IMR-90 (cell line): ENCODE data around the gene CCDC180. TPM values are rescaled to one million over a fixed set of nuclear protein-coding genes. Genes with fewer than 3 reads are reported as not detected.

Source experiments
- ATAC-seq: fragments of 200-7000 bp; cut with Tn5 transposase; 2 replicates; pipeline ENCODE4 v1.9.1; 2020; ENCODE audit warnings: low read depth, mild to moderate bottlenecking, moderate library complexity
- BruUV-seq: library from RNA; stranded (reverse); fragments of 400-500 nt; replicated peaks from 2 replicates; lab custom pipeline; 2021; lab: Mats Ljungman, UMichigan
- CTCF ChIA-PET: fragments of 300-600 bp; formaldehyde crosslinking; extraction: SDS; loops from one replicate; lab custom pipeline; 2021; ENCODE audit warnings: antibody characterized with exemption; lab: Yijun Ruan, JAX
- POLR2A ChIA-PET: fragments of 300-600 bp; sonication (Branson Sonifier 250); formaldehyde crosslinking; loops from one replicate; lab custom pipeline; 2022; ENCODE audit warnings: antibody characterized with exemption; ENCODE audit not compliant: unreplicated experiment; lab: Charles Lee
- DNase-seq: peaks from one replicate; pipeline ENCODE4 v3.0.0; 2013
- H2AFZ ChIP-seq: replicated peaks from 2 replicates; pipeline ENCODE3; 2013; ENCODE audit warnings: low read length, mild to moderate bottlenecking; ENCODE audit not compliant: poor library complexity
- H2AK5ac ChIP-seq: 2 replicates; pipeline ENCODE4 v1.6.1; 2013; ENCODE audit warnings: low read depth, low read length, inconsistent platforms
- H2AK9ac ChIP-seq: replicated peaks from 2 replicates; pipeline ENCODE3; 2013; ENCODE audit warnings: mild to moderate bottlenecking, low read depth, low read length, moderate library complexity; ENCODE audit not compliant: poor library complexity
- H2BK120ac ChIP-seq: 2 replicates; pipeline ENCODE4 v1.6.1; 2013; ENCODE audit warnings: low read depth, low read length, inconsistent platforms
- H2BK15ac ChIP-seq: 3 replicates; pipeline ENCODE4 v1.6.1; 2013; ENCODE audit warnings: low read depth, low read length, inconsistent platforms
- H2BK20ac ChIP-seq: 2 replicates; pipeline ENCODE4 v1.6.1; 2013; ENCODE audit warnings: low read depth, mild to moderate bottlenecking, inconsistent platforms, low read length, moderate library complexity
- H2BK5ac ChIP-seq: 2 replicates; pipeline ENCODE4 v1.6.1; 2013; ENCODE audit warnings: mild to moderate bottlenecking, low read depth, low read length, inconsistent platforms; ENCODE audit not compliant: poor library complexity, severe bottlenecking
- H3K14ac ChIP-seq: replicated peaks from 2 replicates; pipeline ENCODE4 v1.6.1; 2013; ENCODE audit warnings: low read depth, low read length, inconsistent platforms
- H3K18ac ChIP-seq: 2 replicates; pipeline ENCODE4 v1.6.1; 2013; ENCODE audit warnings: low read depth, low read length, control low read depth
- H3K23ac ChIP-seq: 2 replicates; pipeline ENCODE4 v1.6.1; 2013; ENCODE audit warnings: low read depth, low read length, inconsistent platforms
- H3K27ac ChIP-seq: 2 replicates; pipeline ENCODE4 v1.5.1; 2013; ENCODE audit warnings: mild to moderate bottlenecking, control low read depth, low read length; ENCODE audit not compliant: insufficient read depth
- H3K27me3 ChIP-seq: 2 replicates; pipeline ENCODE4 v1.6.1; 2013; ENCODE audit warnings: low read length; ENCODE audit not compliant: control insufficient read depth, insufficient read depth
- H3K36me3 ChIP-seq: 2 replicates; pipeline ENCODE4 v1.6.1; 2013; ENCODE audit warnings: low read length, mixed read lengths; ENCODE audit not compliant: control insufficient read depth, insufficient read depth
- H3K4ac ChIP-seq: 2 replicates; pipeline ENCODE4 v1.6.1; 2013; ENCODE audit warnings: low read depth, low read length, inconsistent platforms
- H3K4me1 ChIP-seq: 2 replicates; pipeline ENCODE4 v1.6.1; 2013; ENCODE audit warnings: low read length, mixed read lengths; ENCODE audit not compliant: control insufficient read depth, insufficient read depth
- H3K4me2 ChIP-seq: 2 replicates; pipeline ENCODE4 v1.6.1; 2013; ENCODE audit warnings: low read depth, mild to moderate bottlenecking, control low read depth, low read length, moderate library complexity
- H3K4me3 ChIP-seq: 2 replicates; pipeline ENCODE4 v1.5.1; 2013; ENCODE audit warnings: low read depth, mild to moderate bottlenecking, control low read depth, low read length, moderate library complexity; ENCODE audit not compliant: insufficient read depth
- H3K56ac ChIP-seq: 2 replicates; pipeline ENCODE4 v1.6.1; 2013; ENCODE audit warnings: low read length, inconsistent platforms; ENCODE audit not compliant: insufficient read depth; ENCODE audit errors: extremely low read depth
- H3K79me1 ChIP-seq, 2 experiments: 2 replicates each; pipeline ENCODE4 v1.6.1; 2013; ENCODE audit warnings: low read length in 2 of 2, inconsistent platforms in 1 of 2, low read depth in 1 of 2
- H3K9ac ChIP-seq: 2 replicates; pipeline ENCODE4 v1.6.1; 2013; ENCODE audit warnings: low read depth, low read length, control low read depth
- H3K9me1 ChIP-seq: 2 replicates; pipeline ENCODE4 v1.6.1; 2013; ENCODE audit warnings: low read length, inconsistent platforms; ENCODE audit not compliant: insufficient read depth
- H3K9me3 ChIP-seq: 2 replicates; pipeline ENCODE4 v1.6.1; 2013; ENCODE audit warnings: low read length; ENCODE audit not compliant: control insufficient read depth, insufficient read depth
- H4K20me1 ChIP-seq: 2 replicates; pipeline ENCODE4 v1.6.1; 2013; ENCODE audit warnings: low read length, inconsistent platforms; ENCODE audit not compliant: insufficient read depth
- H4K5ac ChIP-seq: 2 replicates; pipeline ENCODE4 v1.6.1; 2013; ENCODE audit warnings: mild to moderate bottlenecking, low read depth, low read length, control low read depth
- H4K8ac ChIP-seq, 2 experiments: 2 replicates each; pipeline ENCODE4 v1.6.1; 2013; ENCODE audit warnings: low read depth in 2 of 2, low read length in 2 of 2, control low read depth in 1 of 2, inconsistent platforms in 1 of 2
- H4K91ac ChIP-seq: 2 replicates; pipeline ENCODE4 v1.6.1; 2013; ENCODE audit warnings: low read depth, low read length, inconsistent platforms; ENCODE audit not compliant: insufficient read depth
- BHLHE40 ChIP-seq: fragments of 150-350 bp; IDR thresholded peaks from 2 replicates; pipeline ENCODE4 v1.6.1; 2016; ENCODE audit warnings: mild to moderate bottlenecking, low read depth, low read length
- MAFK ChIP-seq: IDR thresholded peaks from 2 replicates; pipeline ENCODE4 v1.6.1; 2012; ENCODE audit warnings: low read depth, low read length, improper control_type of control experiment
- MAZ ChIP-seq: IDR thresholded peaks from 2 replicates; pipeline ENCODE4 v1.6.1; 2012; ENCODE audit warnings: low read depth, mild to moderate bottlenecking, low read length, improper control_type of control experiment, moderate library complexity, borderline replicate concordance
- RCOR1 ChIP-seq: IDR thresholded peaks from 2 replicates; pipeline ENCODE4 v1.6.1; 2012; ENCODE audit warnings: mild to moderate bottlenecking, low read length, improper control_type of control experiment; ENCODE audit not compliant: insufficient replicate concordance
- WGBS, 2 experiments: methylation state at CpG; one replicate each; pipeline versions ENCODE4 v1.1.5 to v1.1.7; 2013; ENCODE audit warnings: missing lambda C conversion rate in 2 of 2; ENCODE audit not compliant: insufficient read length in 1 of 2; ENCODE audit errors: extremely low coverage in 2 of 2; 5-methylcytosine and 5-hydroxymethylcytosine counted together
- dilution Hi-C: fragments of 300-500 bp; cut with HindIII; formaldehyde crosslinking; loops from one replicate; pipeline ENCODE4 v1.14.3; 2018; ENCODE audit warnings: low sequenced_read_pairs; ENCODE audit not compliant: unreplicated experiment
- in situ Hi-C: fragments of 300-500 bp; cut with MboI; formaldehyde crosslinking; loops from 3 replicates; pipeline ENCODE4 v1.14.3; 2019; ENCODE audit warnings: low sequenced_read_pairs, inconsistent platforms, mixed read lengths
- intact Hi-C: fragments of 100-400 bp; cut with micrococcal nuclease; formaldehyde crosslinking; loops from 2 replicates; pipeline ENCODE4 v1.10.0; 2022
- polyA plus RNA-seq, 3 experiments: library from polyadenylated mRNA; depleted of rRNA; stranded (reverse); fragments of >200 nt; gene quantifications; 2 replicates each; pipeline ENCODE4 v1.2.3, GENCODE V29; 2012; ENCODE audit warnings: low replicate concordance in 1 of 3
- total RNA-seq: library from RNA; depleted of rRNA; stranded (reverse); fragments of >200 nt; gene quantifications from 2 replicates; pipeline ENCODE4 v1.2.3, GENCODE V29; 2012
- TF ChIP-seq, protein P1 (sequence below): fragments of 150-350 bp; IDR thresholded peaks from 2 replicates; pipeline ENCODE4 v1.6.1; 2016; ENCODE audit warnings: low read depth, mild to moderate bottlenecking, low read length, moderate library complexity, borderline replicate concordance
- TF ChIP-seq, protein P2 (sequence below): conservative IDR thresholded peaks from 2 replicates; pipeline ENCODE4 v1.5.1; 2012; ENCODE audit warnings: mild to moderate bottlenecking, low read depth, low read length, improper control_type of control experiment

The CCDC180 gene
- total and polyA plus RNA-seq, 2 of the 4 experiments (the other 2 are of a cell fraction) = 0.24 to 0.90 TPM

DNA sequence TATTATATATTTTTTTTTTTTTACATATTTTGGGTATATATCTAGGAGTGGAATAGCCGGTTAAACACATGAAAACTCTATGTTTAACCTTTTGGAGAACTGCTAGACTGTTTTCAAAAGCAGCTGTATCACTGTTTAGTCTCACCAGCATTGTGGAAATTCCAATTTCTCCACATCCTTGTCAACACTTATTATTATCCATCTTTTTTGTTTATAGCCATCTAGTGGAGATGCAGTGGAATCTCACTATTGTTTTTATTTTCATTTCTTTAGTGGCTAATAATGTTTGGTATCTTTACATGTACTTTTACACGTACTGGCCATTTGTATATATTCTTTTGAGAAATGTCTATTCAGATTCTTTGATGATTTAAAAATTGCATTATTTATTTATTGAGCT lies 22.7 kb upstream of the CCDC180 start:
- Histone ChIP-seq H2AK5ac (no peak overlapping the region), H3K18ac (no peak overlapping the region), H3K4me2 (no peak overlapping the region), H3K9me1 (no peaks in the 10 kb centered on the region), H3K27me3 (no peaks in the 10 kb centered on the region), H3K56ac (no peak overlapping the region), H3K4ac (no peak overlapping the region), H3K27ac (no peak overlapping the region), H2BK5ac (no peak overlapping the region), H4K91ac (no peak overlapping the region), H3K4me3 (no peak overlapping the region), H3K23ac (no peak overlapping the region), H3K4me1 (no peaks in the 10 kb centered on the region), H3K9me3 (no peaks in the 10 kb centered on the region), H3K36me3 (no peaks in the 10 kb centered on the region; the same call in 1 of the 2 replicates), H4K5ac (no peak overlapping the region), H2BK20ac (no peak overlapping the region), H3K9ac (no peak overlapping the region), H2AK9ac (no peak overlapping the region), H2BK120ac (no peak overlapping the region), H4K8ac (no peak overlapping the region), H3K79me1 (no peaks in the 10 kb centered on the region), H3K14ac (no peak overlapping the region), H2BK15ac (no peak overlapping the region), H4K20me1 (no peaks in the 10 kb centered on the region), H2AFZ (no peak overlapping the region)
- dilution Hi-C loops (no loop called here), intact Hi-C loops (no loop called here), in situ Hi-C loops (no loop called here)
- WGBS, 2 experiments = no CpG with 5 or more reads among the region's 2 CpGs
- DNase-seq = no peak
- ChIA-PET CTCF (no interaction called here), POLR2A (no interaction called here)
- TF ChIP-seq MAFK (no peak), BHLHE40 (no peak), RCOR1 (no peak), MAZ (no peak)
- TF ChIP-seq, protein P1, sequence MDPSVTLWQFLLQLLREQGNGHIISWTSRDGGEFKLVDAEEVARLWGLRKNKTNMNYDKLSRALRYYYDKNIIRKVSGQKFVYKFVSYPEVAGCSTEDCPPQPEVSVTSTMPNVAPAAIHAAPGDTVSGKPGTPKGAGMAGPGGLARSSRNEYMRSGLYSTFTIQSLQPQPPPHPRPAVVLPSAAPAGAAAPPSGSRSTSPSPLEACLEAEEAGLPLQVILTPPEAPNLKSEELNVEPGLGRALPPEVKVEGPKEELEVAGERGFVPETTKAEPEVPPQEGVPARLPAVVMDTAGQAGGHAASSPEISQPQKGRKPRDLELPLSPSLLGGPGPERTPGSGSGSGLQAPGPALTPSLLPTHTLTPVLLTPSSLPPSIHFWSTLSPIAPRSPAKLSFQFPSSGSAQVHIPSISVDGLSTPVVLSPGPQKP = no peak
- TF ChIP-seq, protein P2, sequence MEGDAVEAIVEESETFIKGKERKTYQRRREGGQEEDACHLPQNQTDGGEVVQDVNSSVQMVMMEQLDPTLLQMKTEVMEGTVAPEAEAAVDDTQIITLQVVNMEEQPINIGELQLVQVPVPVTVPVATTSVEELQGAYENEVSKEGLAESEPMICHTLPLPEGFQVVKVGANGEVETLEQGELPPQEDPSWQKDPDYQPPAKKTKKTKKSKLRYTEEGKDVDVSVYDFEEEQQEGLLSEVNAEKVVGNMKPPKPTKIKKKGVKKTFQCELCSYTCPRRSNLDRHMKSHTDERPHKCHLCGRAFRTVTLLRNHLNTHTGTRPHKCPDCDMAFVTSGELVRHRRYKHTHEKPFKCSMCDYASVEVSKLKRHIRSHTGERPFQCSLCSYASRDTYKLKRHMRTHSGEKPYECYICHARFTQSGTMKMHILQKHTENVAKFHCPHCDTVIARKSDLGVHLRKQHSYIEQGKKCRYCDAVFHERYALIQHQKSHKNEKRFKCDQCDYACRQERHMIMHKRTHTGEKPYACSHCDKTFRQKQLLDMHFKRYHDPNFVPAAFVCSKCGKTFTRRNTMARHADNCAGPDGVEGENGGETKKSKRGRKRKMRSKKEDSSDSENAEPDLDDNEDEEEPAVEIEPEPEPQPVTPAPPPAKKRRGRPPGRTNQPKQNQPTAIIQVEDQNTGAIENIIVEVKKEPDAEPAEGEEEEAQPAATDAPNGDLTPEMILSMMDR = 0 out of 2 replicates have a peak, but pooled peaks have one; percentile 17
- BruUV-seq = no TSS peak
- no peak for ATAC-seq
